ENCODE results near the gene CD6. TPM values are rescaled to one million over a fixed set of nuclear protein-coding genes. Genes with fewer than 3 reads are reported as not detected.

Gene CD6
- total and polyA plus RNA-seq, 3 experiments from 2014 or later, result 156 to 233 (median 229) TPM

- peak overlapping the region in 1 of 7 donors; percentile 57 for H3K4me3 Mint-ChIP-seq
- H3K27ac Mint-ChIP-seq, result peak overlapping the region in 1 of 8 donors; percentile 47
- no peak overlapping the region for H3K27ac ChIP-seq (ENCODE audit: low read depth, low read length)
- no peaks in the 10 kb centered on the region for H3K27me3 ChIP-seq (ENCODE audit: insufficient read depth, low read length, poor library complexity, severe bottlenecking)
- no peaks in the 10 kb centered on the region for H3K9me3 Mint-ChIP-seq
- H3K4me1 ChIP-seq (ENCODE audit: insufficient read depth, low read length), result peaks cover 16% of the 10 kb centered on the region
- H3K36me3 ChIP-seq (ENCODE audit: insufficient read depth, low read length), result no peaks in the 10 kb centered on the region
- ChIA-PET POLR2A (no interaction called here), CTCF (interaction anchor here (1.0 kb wide), 1 partner anchor 14 kb away, joined by 3 read pairs; no protein-coding TSS in a partner anchor)
- no peaks in the 10 kb centered on the region for H3K9me3 ChIP-seq (ENCODE audit: low read length)
- no peak for DNase-seq
- peaks cover 10 to 53% (median 30%) of the 10 kb centered on the region in 3 donors for H3K4me1 Mint-ChIP-seq
- no peak overlapping the region for H3K4me3 ChIP-seq (ENCODE audit: low read length)
- no peaks in the 10 kb centered on the region for H3K27me3 Mint-ChIP-seq
- peaks cover 0 to 3% (median 0%) of the 10 kb centered on the region in 3 donors for H3K36me3 Mint-ChIP-seq
Measured at GRCh38 chr11:61055776-61056175, 84.3 kb downstream of the CD6 start.

- Histone ChIP-seq H3K4me3 (ENCODE audit: low read length) (no peak overlapping the region), H3K4me1 (ENCODE audit: insufficient read depth, low read length) (peaks cover 24% of the 10 kb centered on the region), H3K36me3 (ENCODE audit: insufficient read depth, low read length) (no peaks in the 10 kb centered on the region), H3K9me3 (ENCODE audit: low read length) (no peaks in the 10 kb centered on the region), H3K27ac (ENCODE audit: low read depth, low read length) (no peak overlapping the region), H3K27me3 (ENCODE audit: insufficient read depth, low read length, poor library complexity, severe bottlenecking) (no peaks in the 10 kb centered on the region)
- no peaks in the 10 kb centered on the region for H3K27me3 Mint-ChIP-seq
- CTCF ChIA-PET, result interaction anchor here (1.0 kb wide), 1 partner anchor 15 kb away, joined by 3 read pairs; no protein-coding TSS in a partner anchor
- POLR2A ChIA-PET, result interaction anchor here (1.0 kb wide), 1 partner anchor 13 kb away, joined by 3 read pairs; no protein-coding TSS in a partner anchor
- no peak for DNase-seq
- H3K4me3 Mint-ChIP-seq, result no peak overlapping the region
- H3K9me3 Mint-ChIP-seq, result no peaks in the 10 kb centered on the region
- H3K36me3 Mint-ChIP-seq, result no peaks in the 10 kb centered on the region
- no peak overlapping the region for H3K27ac Mint-ChIP-seq
- H3K4me1 Mint-ChIP-seq, result peaks cover 17 to 61% (median 38%) of the 10 kb centered on the region in 3 donors
Measured at GRCh38 chr11:61056571-61056970, 85.1 kb downstream of the CD6 start.

GRCh38 chr11:61056981-61057380, 85.5 kb downstream of the CD6 start:
- H3K4me3 Mint-ChIP-seq, result no peak overlapping the region
- no peak overlapping the region for H3K27ac ChIP-seq (ENCODE audit: low read depth, low read length)
- no peak for DNase-seq
- peaks cover 28% of the 10 kb centered on the region for H3K4me1 ChIP-seq (ENCODE audit: insufficient read depth, low read length)
- peak overlapping the region in 1 of 8 donors; percentile 32 for H3K27ac Mint-ChIP-seq
- no peaks in the 10 kb centered on the region for H3K27me3 Mint-ChIP-seq
- H3K9me3 Mint-ChIP-seq, result no peaks in the 10 kb centered on the region
- no peaks in the 10 kb centered on the region for H3K27me3 ChIP-seq (ENCODE audit: insufficient read depth, low read length, poor library complexity, severe bottlenecking)
- H3K4me3 ChIP-seq (ENCODE audit: low read length), result no peak overlapping the region
- H3K36me3 ChIP-seq (ENCODE audit: insufficient read depth, low read length), result no peaks in the 10 kb centered on the region
- ChIA-PET POLR2A (interaction anchor here (1.0 kb wide), 1 partner anchor 13 kb away, joined by 3 read pairs; no protein-coding TSS in a partner anchor), CTCF (interaction anchor here (1.0 kb wide), 1 partner anchor 15 kb away, joined by 3 read pairs; no protein-coding TSS in a partner anchor)
- peaks cover 21 to 65% (median 42%) of the 10 kb centered on the region in 3 donors for H3K4me1 Mint-ChIP-seq
- H3K9me3 ChIP-seq (ENCODE audit: low read length), result no peaks in the 10 kb centered on the region
- H3K36me3 Mint-ChIP-seq, result no peaks in the 10 kb centered on the region

GRCh38 chr11:61057615-61058014, 86.1 kb downstream of the CD6 start:
- Mint-ChIP-seq H3K27me3 (no peaks in the 10 kb centered on the region), H3K27ac (no peak overlapping the region), H3K4me1 (peaks cover 25 to 68% (median 46%) of the 10 kb centered on the region in 3 donors), H3K4me3 (no peak overlapping the region), H3K36me3 (no peaks in the 10 kb centered on the region), H3K9me3 (no peaks in the 10 kb centered on the region)
- Histone ChIP-seq H3K36me3 (ENCODE audit: insufficient read depth, low read length) (no peaks in the 10 kb centered on the region), H3K4me1 (ENCODE audit: insufficient read depth, low read length) (peaks cover 34% of the 10 kb centered on the region), H3K27ac (ENCODE audit: low read depth, low read length) (no peak overlapping the region), H3K27me3 (ENCODE audit: insufficient read depth, low read length, poor library complexity, severe bottlenecking) (no peaks in the 10 kb centered on the region), H3K9me3 (ENCODE audit: low read length) (no peaks in the 10 kb centered on the region), H3K4me3 (ENCODE audit: low read length) (no peak overlapping the region)
- ChIA-PET POLR2A (interaction anchor here (1.0 to 1.1 kb wide), 2 partner anchors 14 to 34 kb away, joined by 3 read pairs; no protein-coding TSS in a partner anchor), CTCF (no interaction called here)
- no peak for DNase-seq

- POLR2A ChIA-PET, result interaction anchor here (0.8 kb wide), 1 partner anchor 17 kb away, joined by 3 read pairs; no protein-coding TSS in a partner anchor
- no peak overlapping the region for H3K27ac ChIP-seq (ENCODE audit: low read depth, low read length)
Measured at GRCh38 chr11:61058583-61059259, 87.2 kb downstream of the CD6 start.

GRCh38 chr11:61059260-61059752, 87.8 kb downstream of the CD6 start:
- H3K4me1 Mint-ChIP-seq, result peaks cover 30 to 64% (median 55%) of the 10 kb centered on the region in 3 donors
- DNase-seq, result no peak
- Histone ChIP-seq H3K27ac (ENCODE audit: low read depth, low read length) (no peak overlapping the region), H3K27me3 (ENCODE audit: insufficient read depth, low read length, poor library complexity, severe bottlenecking) (no peaks in the 10 kb centered on the region), H3K4me3 (ENCODE audit: low read length) (no peak overlapping the region), H3K9me3 (ENCODE audit: low read length) (no peaks in the 10 kb centered on the region), H3K36me3 (ENCODE audit: insufficient read depth, low read length) (no peaks in the 10 kb centered on the region), H3K4me1 (ENCODE audit: insufficient read depth, low read length) (peaks cover 39% of the 10 kb centered on the region)
- H3K36me3 Mint-ChIP-seq, result no peaks in the 10 kb centered on the region
- H3K9me3 Mint-ChIP-seq, result no peaks in the 10 kb centered on the region
- CTCF ChIA-PET, result no interaction called here
- no peaks in the 10 kb centered on the region for H3K27me3 Mint-ChIP-seq
- peak overlapping the region in 5 of 8 donors; percentile 7 to 91 (median 65) for H3K27ac Mint-ChIP-seq
- no peak overlapping the region for H3K4me3 Mint-ChIP-seq
- POLR2A ChIA-PET, result interaction anchor here (0.8 kb wide), 1 partner anchor 17 kb away, joined by 3 read pairs; no protein-coding TSS in a partner anchor

More at GRCh38 chr11:61058583-61059259, 87.2 kb downstream of the CD6 start:
- H3K4me3 ChIP-seq (ENCODE audit: low read length), result no peak overlapping the region
- CTCF ChIA-PET, result no interaction called here
- Mint-ChIP-seq H3K9me3 (no peaks in the 10 kb centered on the region), H3K27me3 (no peaks in the 10 kb centered on the region), H3K4me3 (peak overlapping the region in 2 of 7 donors; percentile 20 to 29), H3K36me3 (no peaks in the 10 kb centered on the region), H3K27ac (peak overlapping the region in 6 of 8 donors; percentile 7 to 89 (median 41)), H3K4me1 (peaks cover 30 to 67% (median 55%) of the 10 kb centered on the region in 3 donors)
- H3K4me1 ChIP-seq (ENCODE audit: insufficient read depth, low read length), result peaks cover 39% of the 10 kb centered on the region
- H3K36me3 ChIP-seq (ENCODE audit: insufficient read depth, low read length), result no peaks in the 10 kb centered on the region
- no peak for DNase-seq
- no peaks in the 10 kb centered on the region for H3K27me3 ChIP-seq (ENCODE audit: insufficient read depth, low read length, poor library complexity, severe bottlenecking)
- H3K9me3 ChIP-seq (ENCODE audit: low read length), result no peaks in the 10 kb centered on the region

- no peaks in the 10 kb centered on the region for H3K27me3 ChIP-seq (ENCODE audit: insufficient read depth, low read length, poor library complexity, severe bottlenecking)
- H3K4me3 ChIP-seq (ENCODE audit: low read length), result peak overlapping the region; percentile 27
- ChIA-PET CTCF (interaction anchor here (0.7 to 3.5 kb wide), 5 partner anchors 10 to 92 kb away, joined by 3 to 12 read pairs (median 4); no protein-coding TSS in a partner anchor), POLR2A (interaction anchor here (0.6 to 2.3 kb wide), 10 partner anchors 10 to 111 kb away, joined by 3 to 17 read pairs (median 4); no protein-coding TSS in a partner anchor)
- H3K4me1 ChIP-seq (ENCODE audit: insufficient read depth, low read length), result peaks cover 49% of the 10 kb centered on the region
- Mint-ChIP-seq H3K9me3 (no peaks in the 10 kb centered on the region), H3K27me3 (no peaks in the 10 kb centered on the region), H3K4me1 (peaks cover 38 to 67% (median 57%) of the 10 kb centered on the region in 3 donors), H3K36me3 (no peaks in the 10 kb centered on the region), H3K27ac (peak overlapping the region; percentile 79 to 98 (median 93)), H3K4me3 (peak overlapping the region; percentile 58 to 89 (median 84))
- peak; percentile 40 to 83 (median 63) for DNase-seq
- no peaks in the 10 kb centered on the region for H3K36me3 ChIP-seq (ENCODE audit: insufficient read depth, low read length)
- H3K9me3 ChIP-seq (ENCODE audit: low read length), result no peaks in the 10 kb centered on the region
- H3K27ac ChIP-seq (ENCODE audit: low read depth, low read length), result peak overlapping the region; percentile 40
Measured at GRCh38 chr11:61061081-61061826, 89.8 kb downstream of the CD6 start.
